ENCODE results near the gene MRGPRD. TPM values are rescaled to one million over a fixed set of nuclear protein-coding genes. Genes with fewer than 3 reads are reported as not detected.

Gene MRGPRD
- total and polyA plus RNA-seq, 9 donors: not detected

DNA sequence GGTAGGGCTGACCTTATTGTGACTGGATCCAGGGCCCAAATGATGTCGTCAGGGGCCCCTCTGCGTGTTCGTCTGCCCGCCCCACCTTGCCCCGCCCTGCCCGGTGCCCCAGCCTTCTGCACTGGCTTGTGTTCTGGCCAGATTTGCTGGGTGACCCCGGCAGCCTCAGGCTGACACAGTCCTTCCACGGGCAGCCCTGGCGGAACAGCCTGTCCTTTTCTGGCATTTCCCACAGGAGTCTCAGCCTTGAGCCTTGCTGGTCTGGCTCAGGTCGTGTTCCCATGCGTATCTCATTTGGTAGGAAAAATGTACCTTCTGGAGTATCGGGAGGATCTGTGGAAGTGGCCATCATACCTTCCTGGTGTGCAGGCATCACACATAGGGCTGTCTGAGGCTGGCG lies 46.1 kb downstream of the MRGPRD start:
- DNase-seq: no peak
- H3K36me3 ChIP-seq: no peaks in the 10 kb centered on the region
- no peaks in the 10 kb centered on the region for H3K9me3 ChIP-seq
- WGBS, 3 donors: 89 to 92% (median 89%) methylated on average over 13 of the region's 13 CpGs
- no peak overlapping the region for H3K27ac ChIP-seq
- H3K27me3 ChIP-seq: no peaks in the 10 kb centered on the region
- intact Hi-C loops (cut with DNase I): loop anchor here in 1 of 4 donors (10.0 kb wide), 1 partner anchor 690 kb away; no protein-coding TSS in a partner anchor
- TF ChIP-seq, protein P1, sequence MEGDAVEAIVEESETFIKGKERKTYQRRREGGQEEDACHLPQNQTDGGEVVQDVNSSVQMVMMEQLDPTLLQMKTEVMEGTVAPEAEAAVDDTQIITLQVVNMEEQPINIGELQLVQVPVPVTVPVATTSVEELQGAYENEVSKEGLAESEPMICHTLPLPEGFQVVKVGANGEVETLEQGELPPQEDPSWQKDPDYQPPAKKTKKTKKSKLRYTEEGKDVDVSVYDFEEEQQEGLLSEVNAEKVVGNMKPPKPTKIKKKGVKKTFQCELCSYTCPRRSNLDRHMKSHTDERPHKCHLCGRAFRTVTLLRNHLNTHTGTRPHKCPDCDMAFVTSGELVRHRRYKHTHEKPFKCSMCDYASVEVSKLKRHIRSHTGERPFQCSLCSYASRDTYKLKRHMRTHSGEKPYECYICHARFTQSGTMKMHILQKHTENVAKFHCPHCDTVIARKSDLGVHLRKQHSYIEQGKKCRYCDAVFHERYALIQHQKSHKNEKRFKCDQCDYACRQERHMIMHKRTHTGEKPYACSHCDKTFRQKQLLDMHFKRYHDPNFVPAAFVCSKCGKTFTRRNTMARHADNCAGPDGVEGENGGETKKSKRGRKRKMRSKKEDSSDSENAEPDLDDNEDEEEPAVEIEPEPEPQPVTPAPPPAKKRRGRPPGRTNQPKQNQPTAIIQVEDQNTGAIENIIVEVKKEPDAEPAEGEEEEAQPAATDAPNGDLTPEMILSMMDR (IDR thresholded peaks at IDR 0.05): no peak
- TF ChIP-seq POLR2A (IDR thresholded peaks at IDR 0.05) (no peak), EP300 (IDR thresholded peaks at IDR 0.05) (no peak)
- H3K4me1 ChIP-seq (ENCODE audit: insufficient read depth): no peaks in the 10 kb centered on the region
- no peak overlapping the region for H3K4me3 ChIP-seq

DNA sequence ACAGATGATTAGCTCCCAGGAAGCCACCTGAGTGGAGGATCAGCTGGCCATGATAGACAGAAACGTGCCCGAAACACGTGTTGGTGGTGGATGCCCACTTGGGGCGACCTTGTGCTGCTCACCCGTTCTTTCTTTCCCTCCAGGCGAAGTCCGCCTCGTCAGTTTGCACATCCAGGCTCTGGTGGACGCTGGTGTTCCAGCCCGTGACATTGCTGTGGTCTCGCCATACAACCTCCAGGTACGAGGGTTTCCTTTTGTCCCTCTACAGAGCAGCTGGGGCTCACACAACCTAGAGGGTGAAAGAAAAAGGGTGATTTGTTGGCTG lies 46.5 kb downstream of the MRGPRD start:
- H3K4me3 ChIP-seq: no peak overlapping the region
- H3K4me1 ChIP-seq (ENCODE audit: insufficient read depth): no peaks in the 10 kb centered on the region
- H3K36me3 ChIP-seq: no peaks in the 10 kb centered on the region
- no peaks in the 10 kb centered on the region for H3K27me3 ChIP-seq
- 89 to 92% (median 91%) methylated on average over 12 of the region's 12 CpGs for WGBS, 3 donors
- no peaks in the 10 kb centered on the region for H3K9me3 ChIP-seq
- no peak overlapping the region for H3K27ac ChIP-seq
- no peak for DNase-seq
- TF ChIP-seq, protein P1 (IDR thresholded peaks at IDR 0.05): no peak
- TF ChIP-seq EP300 (IDR thresholded peaks at IDR 0.05) (no peak), POLR2A (IDR thresholded peaks at IDR 0.05) (no peak)
- intact Hi-C loops (cut with DNase I): loop anchor here in 1 of 4 donors (10.0 kb wide), 1 partner anchor 691 kb away; no protein-coding TSS in a partner anchor

DNA sequence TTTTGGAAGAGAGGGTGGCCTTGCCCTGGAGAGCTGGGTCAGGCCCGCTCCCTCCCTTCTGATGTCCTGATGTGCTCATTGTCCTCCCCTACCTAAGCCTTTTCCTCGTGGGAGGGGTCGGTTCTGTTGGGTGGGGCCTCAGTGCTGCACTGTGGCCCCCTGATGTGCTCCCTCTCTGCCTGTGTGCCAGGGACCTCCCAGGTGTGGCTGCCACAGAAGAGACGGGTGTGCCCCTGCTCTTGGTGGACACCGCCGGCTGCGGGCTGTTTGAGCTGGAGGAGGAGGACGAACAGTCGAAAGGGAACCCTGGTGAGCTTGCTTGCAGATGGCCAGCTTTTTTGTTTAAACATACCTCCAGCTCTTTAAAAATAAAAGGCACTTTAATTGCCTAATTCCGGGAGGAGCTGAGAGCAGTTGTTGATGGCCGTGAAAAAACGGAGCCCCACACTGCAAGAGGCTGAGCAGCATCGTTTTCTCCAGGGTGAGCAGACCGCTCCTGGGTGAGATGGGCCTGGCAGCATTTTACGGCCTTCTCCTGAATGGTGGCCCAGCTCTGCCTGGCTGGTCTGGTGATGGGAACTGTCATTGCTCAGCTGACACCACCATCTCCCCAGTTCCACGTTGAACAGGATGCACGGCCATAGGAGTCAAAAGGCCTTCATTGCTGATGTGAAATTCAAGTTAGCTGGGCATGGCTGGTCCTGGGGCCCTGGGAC lies 47.0 kb downstream of the MRGPRD start:
- Histone ChIP-seq H3K27me3 (no peaks in the 10 kb centered on the region), H3K4me1 (ENCODE audit: insufficient read depth) (no peaks in the 10 kb centered on the region), H3K4me3 (no peak overlapping the region), H3K27ac (no peak overlapping the region), H3K36me3 (no peaks in the 10 kb centered on the region), H3K9me3 (no peaks in the 10 kb centered on the region)
- intact Hi-C loops (cut with DNase I): loop anchor here in 1 of 4 donors (10.0 kb wide), 1 partner anchor 691 kb away; no protein-coding TSS in a partner anchor
- no peak for DNase-seq
- TF ChIP-seq EP300 (IDR thresholded peaks at IDR 0.05): no peak
- TF ChIP-seq, protein P1 (IDR thresholded peaks at IDR 0.05): no peak
- no peak for TF ChIP-seq POLR2A (IDR thresholded peaks at IDR 0.05)
- 86 to 89% (median 87%) methylated on average over 17 of the region's 17 CpGs for WGBS, 3 donors

DNA sequence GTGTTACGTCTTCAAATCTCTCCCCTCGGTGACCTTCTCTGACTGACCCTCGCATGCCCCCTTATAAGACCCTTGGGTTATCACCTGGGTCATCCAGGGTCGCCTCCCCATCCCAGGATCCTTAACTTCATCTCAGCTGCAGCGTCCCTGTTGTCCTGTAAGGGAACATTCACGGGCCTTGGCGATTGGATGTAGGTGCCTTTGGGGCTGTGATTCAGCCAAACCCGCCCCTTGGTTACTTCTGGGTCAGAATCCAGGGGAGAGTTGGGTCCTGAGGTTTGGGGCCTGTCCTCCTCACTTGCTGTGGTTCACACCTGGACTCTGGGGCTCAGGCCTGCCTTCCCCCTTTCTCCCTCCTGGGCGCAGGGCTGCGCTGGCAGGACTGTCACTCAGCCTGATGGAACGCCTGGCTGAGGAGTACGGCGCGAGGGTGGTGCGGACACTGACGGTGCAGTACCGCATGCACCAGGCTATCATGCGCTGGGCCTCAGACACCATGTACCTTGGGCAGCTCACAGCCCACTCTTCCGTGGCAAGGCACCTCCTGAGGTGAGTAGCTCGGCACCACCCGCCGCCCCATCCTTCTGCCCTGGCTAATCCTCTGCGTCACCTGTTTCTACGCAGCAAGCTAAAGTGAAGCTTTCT lies 47.7 kb downstream of the MRGPRD start:
- no peak overlapping the region for H3K4me3 ChIP-seq
- no peak for TF ChIP-seq EP300 (IDR thresholded peaks at IDR 0.05)
- TF ChIP-seq, protein P1 (IDR thresholded peaks at IDR 0.05): no peak
- TF ChIP-seq POLR2A (IDR thresholded peaks at IDR 0.05): no peak
- no peak overlapping the region for H3K27ac ChIP-seq
- no peaks in the 10 kb centered on the region for H3K36me3 ChIP-seq
- H3K4me1 ChIP-seq (ENCODE audit: insufficient read depth): no peaks in the 10 kb centered on the region
- no peak for DNase-seq
- intact Hi-C loops (cut with DNase I): loop anchor here in 1 of 4 donors (10.0 kb wide), 1 partner anchor 692 kb away; no protein-coding TSS in a partner anchor
- no peaks in the 10 kb centered on the region for H3K27me3 ChIP-seq
- H3K9me3 ChIP-seq: no peaks in the 10 kb centered on the region
- WGBS, 3 donors: 95 to 96% (median 95%) methylated on average over 24 of the region's 24 CpGs
